K562 (cell line): ENCODE measurements around the gene SFTPA2. TPM values are rescaled to one million over a fixed set of nuclear protein-coding genes. Genes with fewer than 3 reads are reported as not detected.
A peak's percentile ranks its signal among the peaks of the same experiment; 100 is the strongest.
"Not testable (repeated sequence)": the region's sequence is repeated elsewhere in the genome, so short reads cannot be mapped to it uniquely, and the experiment has no call there.

Source experiments
- ATAC-seq: fragments of 200-7000 bp; cut with Tn5 transposase; 3 replicates; pipeline ENCODE4 v1.9.1; 2020; ENCODE audit warnings: moderate library complexity
- BruUV-seq: library from RNA; stranded (reverse); fragments of 400-500 nt; replicated peaks from 2 replicates; lab custom pipeline; 2021; lab: Mats Ljungman, UMichigan
- CTCF ChIA-PET: fragments of 300-600 bp; formaldehyde crosslinking; extraction: SDS; loops from one replicate; lab custom pipeline; 2021; ENCODE audit warnings: low intra/inter-chr PET ratio; lab: Yijun Ruan, JAX
- POLR2A ChIA-PET: fragments of 300-600, 350-650 bp; sonication (Branson Sonifier 250); formaldehyde crosslinking; extraction: SDS; loops from one replicate; lab custom pipeline; 2021; ENCODE audit warnings: antibody characterized with exemption, inconsistent platforms; lab: Yijun Ruan, JAX
- DNase-seq, 4 experiments: peaks; one replicate each; pipeline versions ENCODE4 v3.0.0 to v3.0.0-alpha.2; 2011 to 2018; ENCODE audit warnings: low spot score in 3 of 4, mixed read lengths in 3 of 4; ENCODE audit errors: extremely low read depth in 1 of 4
- FAIRE-seq: peaks from 2 replicates; lab custom pipeline; 2011; peaks lifted over from hg19 to GRCh38; lab: Jason Lieb, UNC
- H2AFZ ChIP-seq: 2 replicates; pipeline ENCODE4 v1.6.0; 2011; ENCODE audit warnings: low read depth, low read length, control low read depth, inconsistent platforms
- H3K27ac ChIP-seq: fragments of 200-600 bp; 3 replicates; pipeline ENCODE4 v1.8.0; 2011; ENCODE audit warnings: low read depth, mild to moderate bottlenecking, control low read depth, inconsistent platforms, low read length, moderate library complexity, mixed read lengths; ENCODE audit errors: extremely low read depth
- H3K27me3 ChIP-seq, 2 experiments: fragments of 300-600 bp in 1 of 2; 2 replicates in 1 of 2; 3 replicates in 1 of 2; pipeline versions ENCODE4 v1.6.0 to v1.8.0; 2011; ENCODE audit warnings: inconsistent platforms in 2 of 2, low read length in 2 of 2, mild to moderate bottlenecking in 1 of 2, mixed read lengths in 1 of 2, moderate library complexity in 1 of 2; ENCODE audit not compliant: control insufficient read depth in 2 of 2, insufficient read depth in 2 of 2
- H3K36me3 ChIP-seq: fragments of 300-600 bp; 3 replicates; pipeline ENCODE4 v1.8.0; 2011; ENCODE audit warnings: mild to moderate bottlenecking, low read length, inconsistent platforms; ENCODE audit not compliant: control insufficient read depth, insufficient read depth
- H3K4me1 ChIP-seq, 2 experiments: fragments of 200-600 bp in 1 of 2; replicated peaks in 1 of 2; 2 replicates in 1 of 2; 3 replicates in 1 of 2; pipeline versions ENCODE4 v1.5.1 to v1.8.0; 2011; ENCODE audit warnings: inconsistent platforms in 2 of 2, low read length in 2 of 2, mild to moderate bottlenecking in 1 of 2, mixed read lengths in 1 of 2, moderate library complexity in 1 of 2; ENCODE audit not compliant: control insufficient read depth in 2 of 2, insufficient read depth in 2 of 2
- H3K4me2 ChIP-seq: 2 replicates; pipeline ENCODE4 v1.6.1; 2011; ENCODE audit warnings: low read length, control low read depth, inconsistent platforms, mixed read lengths; ENCODE audit not compliant: insufficient read depth
- H3K4me3 ChIP-seq: fragments of 200-600 bp; sonication (generic), shearing (Covaris generic); 2 replicates; pipeline ENCODE4 v1.5.1; 2016; ENCODE audit warnings: control low read depth, inconsistent platforms
- H3K79me2 ChIP-seq: fragments of 200-600 bp; 3 replicates; pipeline ENCODE4 v1.8.0; 2011; ENCODE audit warnings: low read length, inconsistent platforms; ENCODE audit not compliant: control insufficient read depth, insufficient read depth
- H3K9ac ChIP-seq, 2 experiments: 2 replicates each; pipeline versions ENCODE4 v1.6.0 to v1.6.1; 2011; ENCODE audit warnings: low read depth in 2 of 2, low read length in 2 of 2, control low read depth in 1 of 2, inconsistent platforms in 1 of 2, mild to moderate bottlenecking in 1 of 2, mixed read lengths in 1 of 2; ENCODE audit not compliant: insufficient read depth in 1 of 2
- H3K9me1 ChIP-seq: one replicate; pipeline ENCODE4 v1.6.0; 2011; ENCODE audit warnings: inconsistent platforms, mild to moderate bottlenecking, low read length, moderate library complexity; ENCODE audit not compliant: control insufficient read depth, insufficient read depth
- H3K9me3 ChIP-seq: replicated peaks from 2 replicates; pipeline ENCODE4 v1.5.1; 2011; ENCODE audit warnings: low read depth, low read length, inconsistent platforms; ENCODE audit not compliant: control insufficient read depth, insufficient read depth
- H4K20me1 ChIP-seq: replicated peaks from 2 replicates; pipeline ENCODE4 v1.6.1; 2011; ENCODE audit warnings: low read length, inconsistent platforms, mixed read lengths; ENCODE audit not compliant: control insufficient read depth, insufficient read depth
- CBFA2T2 ChIP-seq: fragments of 450-650 bp; conservative IDR thresholded peaks from 2 replicates; pipeline ENCODE4 v1.6.1; 2017; ENCODE audit warnings: mild to moderate bottlenecking
- MYNN ChIP-seq, 2 experiments: sonication (generic); formaldehyde crosslinking in 1 of 2; IDR thresholded peaks; 2 replicates each; pipeline versions ENCODE4 v1.5.0 to v1.6.1; 2016 to 2020; ENCODE audit warnings: antibody characterized with exemption in 1 of 2, missing genetic modification reagents in 1 of 2
- NR3C1 ChIP-seq: sonication (generic); formaldehyde crosslinking; IDR thresholded peaks from 2 replicates; pipeline ENCODE4 v1.8.1; 2022; ENCODE audit warnings: missing genetic modification reagents
- RAD51 ChIP-seq: fragments of 450-650 bp; IDR thresholded peaks from 2 replicates; pipeline ENCODE4 v1.7.1; 2016; ENCODE audit warnings: low read depth, mild to moderate bottlenecking, borderline replicate concordance
- SMAD4 ChIP-seq: fragments of 250-450 bp; sonication (Bioruptor Pico); conservative IDR thresholded peaks from 2 replicates; pipeline ENCODE4 v1.8.0; 2021; ENCODE audit warnings: inconsistent platforms, mild to moderate bottlenecking, moderate library complexity
- TARDBP ChIP-seq: fragments of 450-650 bp; IDR thresholded peaks from 2 replicates; pipeline ENCODE4 v1.6.1; 2016
- TOE1 ChIP-seq, 2 experiments: fragments of 450-650 bp in 1 of 2; sonication (generic) in 1 of 2; formaldehyde crosslinking in 1 of 2; IDR thresholded peaks; 2 replicates each; pipeline versions ENCODE4 v1.7.1 to v1.8.0; 2016 to 2022; ENCODE audit warnings: borderline replicate concordance in 2 of 2, mild to moderate bottlenecking in 2 of 2, antibody characterized with exemption in 1 of 2, inconsistent platforms in 1 of 2, low read depth in 1 of 2, missing genetic modification reagents in 1 of 2, moderate library complexity in 1 of 2
- ZFP91 ChIP-seq: sonication (generic); formaldehyde crosslinking; IDR thresholded peaks from 2 replicates; pipeline ENCODE4 v1.8.0; 2022; ENCODE audit warnings: mild to moderate bottlenecking, missing genetic modification reagents
- WGBS: fragments of 100-300 bp; shearing (Covaris generic); methylation state at CpG from one replicate; pipeline ENCODE4 v1.1.6; 2016; ENCODE audit warnings: low coverage, mixed read lengths; ENCODE audit not compliant: insufficient coverage; ENCODE audit errors: missing lambda C conversion rate; 5-methylcytosine and 5-hydroxymethylcytosine counted together
- in situ Hi-C: fragments of 300-500 bp; cut with MboI; formaldehyde crosslinking; loops from 4 replicates; pipeline ENCODE4 v1.15.0; 2018; ENCODE audit warnings: inconsistent platforms, mixed read lengths
- intact Hi-C: fragments of 100-400 bp; cut with micrococcal nuclease; formaldehyde crosslinking; loops from 2 replicates; pipeline ENCODE4 v1.14.2; 2022
- polyA plus RNA-seq, 8 experiments: library from polyadenylated mRNA; depleted of rRNA in 4 of 8; stranded (reverse) in 5 of 8; unstranded in 3 of 8; fragments of >200 nt; fragmentation: Nextera tagmentation in 2 of 8; fragmentation: Illumina TruSeq in 1 of 8; extraction: Ambion mirVana in 2 of 8; extraction: Trizol in 1 of 8; gene quantifications; 2 replicates each; pipeline versions ENCODE4 v1.2.1 to v1.2.3, GENCODE V29; 2011 to 2014; ENCODE audit warnings: inconsistent platforms in 1 of 8, missing spikeins in 1 of 8
- total RNA-seq, 7 experiments: library from RNA; depleted of rRNA in 6 of 7; stranded (reverse); fragments of >200 nt in 6 of 7; fragmentation: Illumina TruSeq in 2 of 7; extraction: Trizol in 2 of 7; gene quantifications; 2 replicates each; pipeline versions ENCODE4 v1.2.1 to v1.2.3, GENCODE V29; 2011 to 2021; ENCODE audit warnings: low replicate concordance in 1 of 7
- TF ChIP-seq, protein P1 (sequence below): fragments of 450-650 bp; formaldehyde crosslinking; IDR thresholded peaks from 2 replicates; pipeline ENCODE4 v1.4.0; 2020; ENCODE audit warnings: mild to moderate bottlenecking, mixed read lengths

SFTPA2 gene
- total and polyA plus RNA-seq, 9 of the 15 experiments (the other 6 are each of a cell fraction or from before 2014, with no cell fraction given) = 4.1 TPM; not detected in 8

GRCh38 chr10:79547973-79548372 is 12.2 kb downstream of the SFTPA2 start (continued):
- TF ChIP-seq MYNN (IDR thresholded peaks at IDR 0.05) = no peak
- no peak for TF ChIP-seq MYNN (CRISPR knock-in tag; IDR thresholded peaks at IDR 0.05)
- no peak for TF ChIP-seq SMAD4 (CRISPR knock-in tag)
- TF ChIP-seq NR3C1 (CRISPR knock-in tag) = no peak
- no peak for TF ChIP-seq ZFP91
- no peak for TF ChIP-seq TARDBP
- TF ChIP-seq, all 486 proteins: peak for 0

GRCh38 chr10:79547128-79547527 is 13.1 kb downstream of the SFTPA2 start:
- H3K4me3 ChIP-seq; BruUV-seq; H3K4me1 ChIP-seq; H3K9me1 ChIP-seq; H3K9me3 ChIP-seq; DNase-seq; H4K20me1 ChIP-seq; H3K36me3 ChIP-seq; ATAC-seq; CTCF ChIA-PET; H3K27ac ChIP-seq; H3K9ac ChIP-seq; H3K79me2 ChIP-seq; H2AFZ ChIP-seq; intact Hi-C loops; H3K4me2 ChIP-seq; FAIRE-seq; TF ChIP-seq TOE1 (CRISPR knock-in tag; IDR thresholded peaks at IDR 0.05; ENCODE audit: borderline replicate concordance, low read depth): not testable (repeated sequence)
- 0% methylated on average over 2 of the region's 2 CpGs for WGBS
- in situ Hi-C loops = loop anchor here (10.0 kb wide), 1 partner anchor 578 kb away; no protein-coding TSS in a partner anchor
- H3K27me3 ChIP-seq = peaks cover 6 to 15% of the 10 kb centered on the region in 2 experiments; a peak in 4 of 5 replicates
- TF ChIP-seq RAD51 (peak; percentile 79), TOE1 (IDR thresholded peaks at IDR 0.05; ENCODE audit: borderline replicate concordance) (peak; percentile 61; the same call in 1 of the 2 replicates), CBFA2T2 (peak; percentile 30; the same call in 1 of the 2 replicates)
- TF ChIP-seq, protein P1, sequence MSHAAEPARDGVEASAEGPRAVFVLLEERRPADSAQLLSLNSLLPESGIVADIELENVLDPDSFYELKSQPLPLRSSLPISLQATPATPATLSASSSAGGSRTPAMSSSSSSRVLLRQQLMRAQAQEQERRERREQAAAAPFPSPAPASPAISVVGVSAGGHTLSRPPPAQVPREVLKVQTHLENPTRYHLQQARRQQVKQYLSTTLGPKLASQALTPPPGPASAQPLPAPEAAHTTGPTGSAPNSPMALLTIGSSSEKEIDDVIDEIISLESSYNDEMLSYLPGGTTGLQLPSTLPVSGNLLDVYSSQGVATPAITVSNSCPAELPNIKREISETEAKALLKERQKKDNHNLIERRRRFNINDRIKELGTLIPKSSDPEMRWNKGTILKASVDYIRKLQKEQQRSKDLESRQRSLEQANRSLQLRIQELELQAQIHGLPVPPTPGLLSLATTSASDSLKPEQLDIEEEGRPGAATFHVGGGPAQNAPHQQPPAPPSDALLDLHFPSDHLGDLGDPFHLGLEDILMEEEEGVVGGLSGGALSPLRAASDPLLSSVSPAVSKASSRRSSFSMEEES (CRISPR knock-in tag) = peak; percentile 97
- POLR2A ChIA-PET = interaction anchor here (1.2 kb wide), 1 partner anchor 199 kb away, joined by 3 read pairs; no protein-coding TSS in a partner anchor

DNA sequence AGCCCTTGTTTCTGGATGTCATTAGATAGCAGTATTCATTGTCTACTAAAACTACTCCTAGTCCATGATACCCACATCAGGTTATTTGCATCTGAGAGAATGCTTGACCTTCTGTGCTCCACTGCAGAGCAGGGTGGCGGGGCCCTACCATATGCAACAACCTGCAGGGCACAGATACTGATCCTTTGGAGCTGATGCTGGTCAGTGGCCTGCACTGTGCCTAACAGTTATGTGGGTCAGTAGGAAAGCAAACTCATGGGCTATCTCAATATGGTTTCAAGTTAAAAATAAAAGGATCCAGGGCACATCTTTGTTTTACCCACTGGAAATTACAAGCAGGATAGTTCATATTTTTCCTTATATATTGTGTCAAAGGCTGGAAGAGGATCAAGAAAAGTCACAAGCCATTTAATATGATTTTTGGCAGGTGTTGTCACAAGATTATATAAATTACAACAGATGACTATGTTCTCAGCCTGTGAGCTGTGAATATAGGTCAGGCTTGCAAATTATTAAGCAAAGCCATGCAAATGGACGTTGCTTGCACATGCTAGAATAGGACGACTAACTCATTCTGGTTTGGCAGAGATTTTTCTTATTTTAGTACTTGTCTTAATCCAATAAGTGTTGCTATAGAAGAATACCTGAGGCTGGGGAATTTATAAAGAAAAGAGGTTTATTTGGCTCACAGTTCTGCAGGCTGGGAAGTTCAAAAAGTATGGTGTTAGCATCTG is 15.1 kb downstream of the SFTPA2 start:
- FAIRE-seq, H3K9ac ChIP-seq, POLR2A ChIA-PET, H3K4me3 ChIP-seq, H2AFZ ChIP-seq, H3K36me3 ChIP-seq, H3K79me2 ChIP-seq, H3K9me3 ChIP-seq, H3K4me2 ChIP-seq, H3K4me1 ChIP-seq, BruUV-seq, ATAC-seq, H3K27ac ChIP-seq, intact Hi-C loops, H3K9me1 ChIP-seq, DNase-seq, CTCF ChIA-PET, H4K20me1 ChIP-seq: not testable (repeated sequence)
- H3K27me3 ChIP-seq = peaks cover 2 to 11% of the 10 kb centered on the region in 2 experiments; a peak in 4 of 5 replicates
- WGBS = 3% methylated on average over 3 of the region's 3 CpGs
- in situ Hi-C loops = loop anchor here (10.0 kb wide), 1 partner anchor 580 kb away; no protein-coding TSS in a partner anchor
